ENCODE results near the gene SYMPK. TPM values are rescaled to one million over a fixed set of nuclear protein-coding genes. Genes with fewer than 3 reads are reported as not detected.

The SYMPK gene
- total RNA-seq, 1 donor from 2014 or later: 73.1 TPM

DNA sequence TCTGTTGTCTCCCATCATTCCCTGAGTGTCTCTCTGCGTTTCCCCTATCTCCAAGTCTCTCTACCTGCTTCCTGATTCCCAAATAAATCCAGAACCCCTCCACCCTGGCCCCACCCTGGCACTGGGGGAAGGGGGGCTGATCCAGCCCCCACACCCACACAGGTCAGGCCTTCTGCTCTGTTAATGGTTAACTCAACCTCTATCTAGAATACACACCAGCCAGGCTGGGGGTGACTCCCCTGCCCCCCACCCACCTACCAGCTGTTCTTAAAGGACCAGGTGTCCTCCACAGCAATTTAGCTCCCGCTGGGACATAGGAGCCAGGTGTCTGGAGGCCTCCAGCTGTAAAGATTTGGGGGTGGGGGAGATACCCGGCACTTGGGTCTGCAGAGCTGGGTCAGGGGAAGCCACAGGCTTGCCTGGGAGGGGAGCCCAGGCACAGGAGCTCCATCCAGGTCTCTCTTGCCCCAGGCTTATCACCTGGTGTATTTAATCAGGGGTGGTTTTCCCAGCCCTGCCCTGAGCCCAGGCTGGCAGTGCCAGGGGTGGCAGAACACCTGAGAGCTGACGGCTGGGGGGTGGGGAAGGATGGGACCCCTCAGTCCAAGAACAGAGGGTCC is 19.1 kb upstream of the SYMPK start:
- peak overlapping the region; percentile 63 for H3K27ac ChIP-seq
- no peak for ATAC-seq
- peak overlapping the region; percentile 41 for H3K4me3 ChIP-seq

DNA sequence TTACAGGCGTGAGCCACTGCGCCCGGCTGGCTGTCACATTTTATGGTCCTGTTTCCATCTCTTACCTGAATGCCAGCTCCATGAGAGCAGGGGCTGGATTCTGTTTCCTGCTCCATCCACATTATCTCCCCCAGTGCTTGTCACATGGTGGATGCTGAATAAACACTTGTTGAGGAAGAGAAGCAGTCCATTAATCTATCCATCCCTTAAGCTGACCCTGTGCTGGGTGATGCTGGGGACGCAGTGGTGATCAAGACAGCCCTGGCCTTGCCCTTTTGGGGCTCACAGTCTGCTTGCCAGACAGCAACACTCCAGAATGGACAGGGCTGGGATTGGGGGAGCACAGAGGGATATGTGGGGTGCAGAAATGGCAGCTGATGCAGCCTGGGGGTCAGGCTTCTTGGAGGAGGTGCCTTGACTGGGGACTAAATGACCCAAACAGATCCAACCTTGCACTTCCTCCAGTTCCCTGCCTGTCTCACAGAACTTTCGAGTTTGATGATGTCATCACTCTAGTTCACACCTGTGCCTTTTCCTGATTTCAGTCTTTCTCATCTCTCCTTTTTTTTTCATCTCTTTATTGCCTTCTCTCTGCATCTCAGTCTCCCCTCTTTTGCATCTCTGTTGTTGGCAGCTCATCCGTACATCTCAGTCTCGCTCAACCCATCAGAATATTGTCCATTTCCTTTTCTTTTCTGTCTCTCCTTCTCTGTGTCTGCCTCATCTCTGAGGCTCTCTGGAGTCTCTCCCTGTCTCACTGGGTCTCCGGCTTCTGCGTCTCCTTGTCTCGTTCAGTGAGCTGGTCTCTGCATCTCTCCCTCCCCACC is 18.3 kb upstream of the SYMPK start:
- ATAC-seq (no peak), DNase-seq (no peak)
- intact Hi-C loops (cut with DNase I): no loop called here
- peaks cover 8% of the 10 kb centered on the region for H3K27me3 ChIP-seq (ENCODE audit: low read depth)
- H3K36me3 ChIP-seq: peaks cover 10% of the 10 kb centered on the region
- H3K27ac ChIP-seq: peak overlapping the region; percentile 63
- no peak overlapping the region for H3K4me3 ChIP-seq
- H3K9me3 ChIP-seq: no peaks in the 10 kb centered on the region
- TF ChIP-seq, protein P1, sequence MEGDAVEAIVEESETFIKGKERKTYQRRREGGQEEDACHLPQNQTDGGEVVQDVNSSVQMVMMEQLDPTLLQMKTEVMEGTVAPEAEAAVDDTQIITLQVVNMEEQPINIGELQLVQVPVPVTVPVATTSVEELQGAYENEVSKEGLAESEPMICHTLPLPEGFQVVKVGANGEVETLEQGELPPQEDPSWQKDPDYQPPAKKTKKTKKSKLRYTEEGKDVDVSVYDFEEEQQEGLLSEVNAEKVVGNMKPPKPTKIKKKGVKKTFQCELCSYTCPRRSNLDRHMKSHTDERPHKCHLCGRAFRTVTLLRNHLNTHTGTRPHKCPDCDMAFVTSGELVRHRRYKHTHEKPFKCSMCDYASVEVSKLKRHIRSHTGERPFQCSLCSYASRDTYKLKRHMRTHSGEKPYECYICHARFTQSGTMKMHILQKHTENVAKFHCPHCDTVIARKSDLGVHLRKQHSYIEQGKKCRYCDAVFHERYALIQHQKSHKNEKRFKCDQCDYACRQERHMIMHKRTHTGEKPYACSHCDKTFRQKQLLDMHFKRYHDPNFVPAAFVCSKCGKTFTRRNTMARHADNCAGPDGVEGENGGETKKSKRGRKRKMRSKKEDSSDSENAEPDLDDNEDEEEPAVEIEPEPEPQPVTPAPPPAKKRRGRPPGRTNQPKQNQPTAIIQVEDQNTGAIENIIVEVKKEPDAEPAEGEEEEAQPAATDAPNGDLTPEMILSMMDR (IDR thresholded peaks at IDR 0.05): no peak
- H3K4me1 ChIP-seq: peaks cover 47% of the 10 kb centered on the region

More for the DNA sequence above, 19.1 kb upstream of the SYMPK start:
- TF ChIP-seq, protein P1 (IDR thresholded peaks at IDR 0.05): no peak
- no peaks in the 10 kb centered on the region for H3K9me3 ChIP-seq
- intact Hi-C loops (cut with DNase I): no loop called here
- peaks cover 1% of the 10 kb centered on the region for H3K27me3 ChIP-seq (ENCODE audit: low read depth)
- H3K36me3 ChIP-seq: peaks cover 10% of the 10 kb centered on the region
- DNase-seq: no peak
- peaks cover 45% of the 10 kb centered on the region for H3K4me1 ChIP-seq

DNA sequence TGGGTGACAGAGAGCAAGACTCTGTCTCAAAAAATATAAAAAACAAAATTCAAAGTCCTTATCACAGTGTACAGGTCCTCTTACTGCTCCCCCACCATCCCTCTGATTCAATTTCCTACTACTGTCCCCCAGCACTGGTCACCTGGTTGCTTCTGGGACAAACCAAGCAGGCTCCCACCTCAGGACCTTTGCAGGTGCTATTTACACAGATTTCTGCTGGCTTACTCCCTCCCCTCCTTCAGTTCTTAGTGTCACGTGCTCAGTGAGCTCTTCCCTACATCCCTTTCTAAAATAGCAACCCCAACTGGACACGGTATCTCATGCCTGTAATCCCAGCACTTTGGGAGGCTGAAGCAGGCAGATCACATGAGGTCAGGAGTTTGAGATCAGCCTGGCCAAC is 17.0 kb upstream of the SYMPK start:
- TF ChIP-seq, protein P1 (IDR thresholded peaks at IDR 0.05): no peak
- Histone ChIP-seq H3K36me3 (peaks cover 10% of the 10 kb centered on the region), H3K27me3 (ENCODE audit: low read depth) (peaks cover 8% of the 10 kb centered on the region), H3K9me3 (no peaks in the 10 kb centered on the region), H3K4me1 (peaks cover 39% of the 10 kb centered on the region), H3K4me3 (no peak overlapping the region), H3K27ac (no peak overlapping the region)
- no peak for DNase-seq
- intact Hi-C loops (cut with DNase I): no loop called here
- ATAC-seq: no peak

DNA sequence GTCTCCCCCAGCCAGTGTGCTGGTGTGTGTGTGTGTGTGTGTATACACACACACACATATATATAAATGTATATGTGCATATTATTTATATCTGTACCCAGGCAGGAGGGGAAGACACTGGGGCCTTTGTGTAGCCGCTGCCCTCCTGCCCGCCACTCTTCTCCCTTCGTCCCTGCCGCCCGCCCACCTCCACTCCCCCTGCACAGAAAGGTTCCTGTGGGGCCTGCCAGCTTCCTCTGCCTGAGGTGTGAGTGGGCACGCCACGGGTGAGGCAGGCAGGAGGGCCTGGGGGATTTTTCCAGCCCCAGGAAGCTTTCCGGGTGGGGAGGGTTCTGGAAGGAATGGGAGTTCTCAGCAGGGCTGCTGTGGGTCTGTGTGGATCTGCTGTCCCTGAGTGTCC is 16.1 kb upstream of the SYMPK start:
- ATAC-seq (no peak), DNase-seq (no peak)
- intact Hi-C loops (cut with DNase I): no loop called here
- peaks cover 30% of the 10 kb centered on the region for H3K4me1 ChIP-seq
- H3K9me3 ChIP-seq: no peaks in the 10 kb centered on the region
- H3K27ac ChIP-seq: no peak overlapping the region
- TF ChIP-seq, protein P1 (IDR thresholded peaks at IDR 0.05): no peak
- H3K4me3 ChIP-seq: no peak overlapping the region
- peaks cover 8% of the 10 kb centered on the region for H3K27me3 ChIP-seq (ENCODE audit: low read depth)
- H3K36me3 ChIP-seq: peaks cover 5% of the 10 kb centered on the region

DNA sequence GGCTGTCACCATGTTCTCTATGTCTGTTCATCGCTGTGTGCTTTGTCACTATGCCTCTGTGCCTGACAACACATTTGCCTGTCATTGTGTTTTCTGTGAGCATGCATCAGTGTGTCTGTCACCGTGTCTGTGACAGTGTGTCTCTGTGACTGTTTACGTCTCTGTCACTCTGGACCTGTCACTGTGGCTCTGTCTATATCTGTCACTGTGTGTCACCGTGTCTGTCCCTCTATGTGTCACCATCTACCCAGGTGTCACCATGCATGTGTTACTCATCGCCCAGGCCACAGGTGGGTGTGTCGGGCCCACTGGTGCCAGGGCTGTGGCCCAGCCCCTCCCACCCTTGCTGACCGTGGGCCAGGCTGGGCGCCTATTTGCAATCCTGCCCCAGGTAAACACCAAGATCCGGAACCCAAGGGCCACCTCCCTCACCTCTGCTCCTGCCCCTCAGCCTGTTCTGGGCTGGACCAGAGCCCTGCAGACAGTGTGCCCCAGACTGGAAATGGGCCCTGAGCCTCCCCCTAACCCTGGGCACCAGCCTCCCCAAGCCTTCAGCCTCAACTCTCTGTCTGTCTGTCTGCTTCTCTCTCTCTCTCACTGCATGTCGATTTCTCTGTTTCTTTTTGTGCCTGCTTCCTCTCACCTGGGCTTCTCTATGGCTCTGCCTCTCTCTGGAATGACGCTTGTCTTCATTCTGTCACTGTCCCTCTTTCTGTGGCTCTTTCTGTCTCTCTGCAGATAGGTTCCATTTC is 15.3 kb upstream of the SYMPK start:
- Histone ChIP-seq H3K4me3 (no peak overlapping the region), H3K4me1 (peaks cover 21% of the 10 kb centered on the region), H3K27me3 (ENCODE audit: low read depth) (peaks cover 8% of the 10 kb centered on the region), H3K9me3 (no peaks in the 10 kb centered on the region), H3K27ac (peak overlapping the region; percentile 18), H3K36me3 (no peaks in the 10 kb centered on the region)
- ATAC-seq (peak; percentile 54 to 58), DNase-seq (no peak)
- intact Hi-C loops (cut with DNase I): no loop called here
- TF ChIP-seq, protein P1 (IDR thresholded peaks at IDR 0.05): no peak

Measured in lower lobe of right lung (tissue), 2 donors.